Spleen (tissue), 11 donors: Measurements from ENCODE around the gene CDC6. TPM values are rescaled to one million over a fixed set of nuclear protein-coding genes. Genes with fewer than 3 reads are reported as not detected.

Experiments
- DNase-seq: peaks from one replicate; pipeline ENCODE4 v3.0.0-alpha.2; 2020
- H3K27ac ChIP-seq, 8 donors: fragments of 200-600 bp; sonication (generic) in 7 of 8; 1 replicate in 4 of 8; 2 replicates in 4 of 8; pipeline versions ENCODE4 v1.5.0 to v1.8.0; 2016 to 2021; ENCODE audit warnings: inconsistent platforms in 4 of 8, mild to moderate bottlenecking in 4 of 8, moderate library complexity in 1 of 8
- H3K27me3 ChIP-seq, 7 donors: fragments of 200-600 bp; sonication (generic) in 6 of 7; replicated peaks in 1 of 7; 1 replicate in 4 of 7; 2 replicates in 3 of 7; pipeline versions ENCODE4 v1.5.0 to v1.8.0; 2016 to 2021; ENCODE audit warnings: inconsistent platforms in 3 of 7, mild to moderate bottlenecking in 1 of 7
- H3K36me3 ChIP-seq, 6 donors: fragments of 200-600 bp; sonication (generic) in 5 of 6; 1 replicate in 4 of 6; 2 replicates in 2 of 6; pipeline versions ENCODE4 v1.5.0 to v1.8.0; 2016 to 2021; ENCODE audit warnings: inconsistent platforms in 2 of 6
- H3K4me1 ChIP-seq, 6 donors: fragments of 200-600 bp; sonication (generic) in 5 of 6; 1 replicate in 3 of 6; 2 replicates in 3 of 6; pipeline versions ENCODE4 v1.5.0 to v1.8.0; 2016 to 2021; ENCODE audit warnings: inconsistent platforms in 3 of 6
- H3K4me3 ChIP-seq, 8 donors: fragments of 200-600 bp; sonication (generic) in 7 of 8; 1 replicate in 4 of 8; 2 replicates in 4 of 8; pipeline versions ENCODE4 v1.5.0 to v1.8.0; 2016 to 2021; ENCODE audit warnings: inconsistent platforms in 4 of 8, mild to moderate bottlenecking in 4 of 8, moderate library complexity in 2 of 8
- H3K9me3 ChIP-seq, 8 donors: fragments of 200-600 bp; sonication (generic) in 7 of 8; 1 replicate in 4 of 8; 2 replicates in 4 of 8; pipeline versions ENCODE4 v1.5.0 to v1.8.0; 2016 to 2021; ENCODE audit warnings: inconsistent platforms in 4 of 8
- CTCF ChIP-seq, 11 experiments: fragments of 200-600 bp in 7 of 11; fragments of 450-650 bp in 4 of 11; sonication (generic) in 4 of 11; IDR thresholded peaks in 8 of 11; conservative IDR thresholded peaks in 3 of 11; 1 replicate in 7 of 11; 2 replicates in 4 of 11; pipeline versions ENCODE4 v1.4.0 to v1.8.0; 2016 to 2021; ENCODE audit warnings: antibody characterized with exemption in 11 of 11, inconsistent platforms in 4 of 11, mild to moderate bottlenecking in 1 of 11
- POLR2A ChIP-seq, 3 donors: fragments of 450-650 bp; IDR thresholded peaks; one replicate each; pipeline ENCODE4 v1.5.1; 2017; ENCODE audit warnings: antibody characterized with exemption in 3 of 3, mild to moderate bottlenecking in 1 of 3
- POLR2AphosphoS5 ChIP-seq, 3 donors: sonication (generic); formaldehyde crosslinking; IDR thresholded peaks; one replicate each; pipeline ENCODE4 v1.5.1; 2017; ENCODE audit warnings: antibody characterized with exemption in 3 of 3
- WGBS, 5 donors: extraction: QIAGEN DNeasy Blood & Tissue Kit in 3 of 5; methylation state at CpG; one replicate each; pipeline versions ENCODE4 v1.1.5 to v1.1.7; 2013 to 2018; 5-methylcytosine and 5-hydroxymethylcytosine counted together
- intact Hi-C: fragments of 100-400 bp; cut with DNase I; formaldehyde crosslinking; loops from one replicate; pipeline ENCODE4 v1.15.0; 2023; ENCODE audit warnings: low total_unique reads
- polyA plus RNA-seq, 3 donors: library from polyadenylated mRNA; stranded (reverse); fragments of 200-250 nt; gene quantifications; one replicate each; pipeline ENCODE4 v1.2.1, GENCODE V29; 2013
- total RNA-seq, 7 donors: library from RNA; depleted of rRNA in 3 of 7; stranded (reverse); fragments of >200 nt in 3 of 7; fragmentation: NEBNext Ultra II Directional in 4 of 7; extraction: Animal tissue kit (Norgen Biotek cat#: 25700) in 4 of 7; gene quantifications; one replicate each; pipeline versions ENCODE4 v1.1.0 to v1.2.1, GENCODE V29; 2016 to 2021
- donor health status: healthy with polysubstance abuse.
- donor health status: DM: no; HTN: no; CAD: no; lungs with moderate emphysema.
- donor health status: DM: no; HTN: no; CAD: no.
- donor health status: Bipolar disorder and iron deficiency.
- donor health status: healthy.
- donor health status: DM: no; HTN: no; CAD: no.
- donor health status: DM: yes; HTN: yes; CAD: no.

The CDC6 gene
- total and polyA plus RNA-seq, 10 donors: 1.2 to 11.6 (median 5.1) TPM

- peak; percentile 95 for DNase-seq
- H3K9me3 ChIP-seq: no peaks in the 10 kb centered on the region
- no peaks in the 10 kb centered on the region for H3K27me3 ChIP-seq
- TF ChIP-seq CTCF (IDR thresholded peaks at IDR 0.05 in 8 of 11, conservative IDR thresholded peaks at IDR 0.05 in 3 of 11) (no peak), POLR2AphosphoS5 (IDR thresholded peaks at IDR 0.05) (peak; percentile 76 to 86 (median 77)), POLR2A (IDR thresholded peaks at IDR 0.05) (no peak)
- peak overlapping the region; percentile 28 to 100 (median 67) for H3K4me3 ChIP-seq
- intact Hi-C loops: no loop called here
- H3K4me1 ChIP-seq: peaks cover 83 to 99% (median 92%) of the 10 kb centered on the region in 6 donors
- H3K36me3 ChIP-seq: no peaks in the 10 kb centered on the region
- WGBS, 5 donors: 0 to 3% (median 1%) methylated on average over 17 to 19 of the region's 19 CpGs
- peak overlapping the region; percentile 79 to 97 (median 90) for H3K27ac ChIP-seq
Observed at GRCh38 chr17:40322358-40323315, 35.0 kb downstream of the CDC6 start.

- Histone ChIP-seq H3K4me3 (peak overlapping the region in 7 of 8 donors; percentile 43 to 100 (median 85)), H3K4me1 (peaks cover 92 to 100% (median 100%) of the 10 kb centered on the region in 6 donors), H3K36me3 (no peaks in the 10 kb centered on the region), H3K9me3 (no peaks in the 10 kb centered on the region), H3K27me3 (no peaks in the 10 kb centered on the region), H3K27ac (peak overlapping the region; percentile 79 to 97 (median 90))
- WGBS, 5 donors: 8 to 19% (median 13%) methylated on average over 9 to 10 of the region's 10 CpGs
- intact Hi-C loops: no loop called here
- DNase-seq: peak; percentile 85
- TF ChIP-seq POLR2A (IDR thresholded peaks at IDR 0.05) (peak in 1 of 3 donors; percentile 13), CTCF (IDR thresholded peaks at IDR 0.05 in 8 of 11, conservative IDR thresholded peaks at IDR 0.05 in 3 of 11) (no peak), POLR2AphosphoS5 (IDR thresholded peaks at IDR 0.05) (peak in 2 of 3 donors; percentile 46 to 54)
Observed at GRCh38 chr17:40323391-40324381, 36.0 kb downstream of the CDC6 start.

GRCh38 chr17:40325156-40326013 lies 37.7 kb downstream of the CDC6 start:
- peak overlapping the region in 2 of 8 donors; percentile 8 to 53 for H3K4me3 ChIP-seq
- no peak for TF ChIP-seq CTCF (IDR thresholded peaks at IDR 0.05 in 8 of 11, conservative IDR thresholded peaks at IDR 0.05 in 3 of 11)
- no peak for TF ChIP-seq POLR2A (IDR thresholded peaks at IDR 0.05)
- no peak for TF ChIP-seq POLR2AphosphoS5 (IDR thresholded peaks at IDR 0.05)
- peak; percentile 76 for DNase-seq
- WGBS, 5 donors: 49 to 56% (median 50%) methylated on average over 13 of the region's 13 CpGs
- no peaks in the 10 kb centered on the region for H3K27me3 ChIP-seq
- intact Hi-C loops: no loop called here
- H3K36me3 ChIP-seq: no peaks in the 10 kb centered on the region
- no peaks in the 10 kb centered on the region for H3K9me3 ChIP-seq
- peak overlapping the region; percentile 70 to 97 (median 90) for H3K27ac ChIP-seq
- peaks cover 94 to 100% (median 100%) of the 10 kb centered on the region in 6 donors for H3K4me1 ChIP-seq
